ENCODE data around the gene PRDM13.
"Not testable (repeated sequence)": the region's sequence is repeated elsewhere in the genome, so short reads cannot be mapped to it uniquely, and the experiment has no call there.

The PRDM13 gene

DNA sequence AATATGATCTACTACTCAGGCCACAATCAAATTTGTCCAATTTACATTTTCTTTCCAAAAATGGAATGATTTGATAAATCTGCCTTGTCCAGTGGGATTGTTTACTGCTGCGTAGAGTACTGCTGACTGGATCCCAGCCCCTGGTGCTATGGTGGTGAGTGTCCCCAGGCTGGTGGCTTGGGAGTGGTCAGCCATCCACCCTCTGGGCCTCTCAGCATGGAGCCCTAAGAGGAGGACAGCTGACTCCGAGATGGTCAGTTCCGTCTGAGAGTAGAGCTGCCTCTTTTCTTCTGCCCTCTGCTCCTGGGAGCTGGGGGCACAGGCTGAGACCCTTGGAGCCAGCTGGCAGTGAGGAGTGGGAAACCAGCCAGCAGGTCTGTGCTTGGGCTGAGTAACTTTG is 22.7 kb downstream of the PRDM13 start:
- DNase-seq: no peak

DNA sequence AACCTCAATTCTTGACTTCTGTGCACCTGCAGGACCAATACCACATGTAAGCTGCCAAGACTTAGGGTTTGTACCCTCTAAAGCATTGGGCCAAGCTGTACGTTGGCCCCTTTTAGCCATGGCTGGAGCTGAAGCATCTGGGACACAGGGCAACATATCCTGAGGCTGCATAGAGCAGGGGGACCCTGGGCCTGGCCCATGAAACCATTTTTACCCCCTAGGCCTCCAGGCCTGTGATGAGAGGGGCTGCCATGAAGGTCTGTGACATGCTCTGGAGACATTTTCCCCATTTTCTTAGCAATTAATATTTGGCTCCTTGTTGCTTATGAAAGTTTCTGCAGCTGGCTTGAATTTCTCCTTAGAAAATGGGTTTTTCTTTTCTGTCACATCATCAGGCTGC is 31.0 kb downstream of the PRDM13 start:
- DNase-seq: no peak

DNA sequence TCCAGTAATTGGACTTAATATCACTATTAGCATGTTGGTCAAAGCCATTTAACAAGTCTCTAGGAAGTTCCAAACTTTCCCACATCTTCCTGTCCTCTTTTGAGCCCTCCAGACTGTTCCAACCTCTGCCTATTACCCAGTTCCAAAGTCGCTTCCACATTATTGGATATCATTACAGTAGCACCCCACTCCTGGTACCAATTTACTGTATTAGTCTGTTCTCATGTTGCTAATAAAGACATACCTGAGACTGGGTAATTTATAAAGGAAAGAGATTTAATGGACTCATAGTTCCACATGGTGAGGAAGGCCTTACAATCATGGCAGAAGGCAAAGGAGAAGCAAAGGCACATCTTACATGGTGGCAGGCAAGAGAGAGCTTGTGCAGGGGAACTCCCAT is 31.7 kb downstream of the PRDM13 start:
- DNase-seq: not testable (repeated sequence)

DNA sequence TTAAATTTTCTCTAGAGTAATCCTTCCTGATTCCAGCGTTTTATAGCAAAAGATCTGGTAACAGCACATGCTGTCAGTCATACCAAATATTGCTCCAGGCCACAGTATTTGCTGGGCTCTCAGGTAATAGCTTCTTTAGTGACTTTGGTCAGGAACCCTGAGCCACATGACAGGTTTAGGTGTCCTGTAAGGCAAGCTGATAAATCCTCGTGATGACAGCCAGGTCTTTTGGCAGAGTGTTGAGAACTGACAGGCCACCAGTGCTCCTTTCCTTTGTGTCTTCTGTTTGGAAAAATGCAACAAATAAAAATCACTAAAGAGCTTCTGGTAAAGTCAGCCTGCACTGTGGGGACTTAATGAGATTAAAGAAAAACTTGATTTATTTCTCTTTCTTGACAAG is 34.6 kb downstream of the PRDM13 start:
- DNase-seq: no peak

DNA sequence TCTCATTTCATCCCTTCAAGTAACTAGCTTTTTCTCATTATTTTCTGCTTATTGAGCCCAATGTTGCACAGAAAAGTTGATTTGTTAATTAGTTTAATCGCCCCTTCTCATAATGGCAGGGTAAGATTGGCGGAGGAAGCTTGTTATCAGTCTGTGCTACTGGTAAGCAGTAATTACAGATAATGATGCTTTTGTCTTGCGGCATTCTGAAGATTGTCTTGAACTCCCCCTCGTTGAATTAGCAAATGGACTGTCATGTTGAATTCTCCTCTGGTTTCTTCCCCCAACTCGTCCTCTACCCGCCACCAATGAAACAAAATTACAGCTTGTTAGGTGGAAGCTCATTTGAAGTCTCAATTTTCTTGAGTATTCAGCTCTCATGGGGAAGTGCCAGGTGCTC is 39.4 kb downstream of the PRDM13 start:
- DNase-seq: no peak

DNA sequence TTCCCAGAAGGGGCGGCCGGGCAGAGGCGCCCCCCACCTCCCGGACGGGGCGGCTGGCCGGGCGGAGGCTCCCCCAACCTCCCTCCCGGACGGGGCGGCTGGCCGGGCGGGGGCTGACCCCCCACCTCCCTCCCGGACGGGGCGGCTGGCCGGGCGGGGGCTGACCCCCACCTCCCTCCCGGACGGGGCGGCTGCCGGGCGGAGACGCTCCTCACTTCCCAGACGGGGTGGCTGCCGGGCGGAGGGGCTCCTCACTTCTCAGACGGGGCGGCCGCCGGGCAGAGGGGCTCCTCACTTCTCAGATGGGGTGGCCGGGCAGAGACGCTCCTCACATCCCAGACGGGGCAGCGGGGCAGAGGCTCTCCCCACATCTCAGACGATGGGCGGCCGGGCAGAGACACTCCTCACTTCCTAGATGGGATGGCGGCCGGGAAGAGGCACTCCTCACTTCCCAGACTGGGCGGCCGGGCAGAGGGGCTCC is 43.5 kb downstream of the PRDM13 start:
- not testable (repeated sequence) for DNase-seq

DNA sequence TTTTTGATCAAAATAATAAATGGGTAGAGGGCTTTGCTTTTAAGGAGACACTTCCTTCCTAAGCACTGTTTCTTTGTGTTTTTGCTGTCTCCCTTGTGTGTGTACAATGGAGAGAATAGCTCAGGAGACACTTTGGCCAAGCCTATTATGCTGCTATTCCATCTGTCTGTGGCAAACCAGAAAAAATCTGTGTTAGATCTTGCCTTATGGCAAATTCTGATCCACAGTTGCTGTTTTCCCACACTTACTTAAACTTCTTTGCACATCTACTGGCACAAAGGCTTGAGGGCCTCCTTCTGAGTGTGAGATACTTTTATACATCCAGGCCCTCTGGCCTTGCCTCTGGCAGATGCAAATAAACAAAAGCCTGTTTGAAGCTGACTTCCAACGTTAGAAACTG is 53.6 kb downstream of the PRDM13 start:
- no peak for DNase-seq

DNA sequence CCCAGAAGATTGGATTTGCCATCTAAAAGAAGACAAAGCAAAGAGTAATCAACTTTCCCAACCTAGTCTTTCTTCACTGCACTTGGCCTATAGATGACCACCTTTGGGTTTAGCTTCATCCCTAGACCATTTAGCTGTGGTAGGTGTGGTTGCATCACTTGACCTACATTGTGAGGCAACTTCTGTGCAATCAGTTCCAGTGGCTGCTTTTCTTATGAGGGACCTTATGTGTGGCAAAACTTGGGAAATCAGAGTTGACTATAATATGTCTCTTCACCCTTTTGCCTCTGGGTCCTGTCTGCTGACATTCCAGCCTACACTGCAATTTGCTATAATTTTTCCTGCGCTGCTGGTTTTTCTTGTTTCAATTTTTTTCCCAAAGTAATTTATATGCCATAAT is 55.2 kb downstream of the PRDM13 start:
- no peak for DNase-seq

DNA sequence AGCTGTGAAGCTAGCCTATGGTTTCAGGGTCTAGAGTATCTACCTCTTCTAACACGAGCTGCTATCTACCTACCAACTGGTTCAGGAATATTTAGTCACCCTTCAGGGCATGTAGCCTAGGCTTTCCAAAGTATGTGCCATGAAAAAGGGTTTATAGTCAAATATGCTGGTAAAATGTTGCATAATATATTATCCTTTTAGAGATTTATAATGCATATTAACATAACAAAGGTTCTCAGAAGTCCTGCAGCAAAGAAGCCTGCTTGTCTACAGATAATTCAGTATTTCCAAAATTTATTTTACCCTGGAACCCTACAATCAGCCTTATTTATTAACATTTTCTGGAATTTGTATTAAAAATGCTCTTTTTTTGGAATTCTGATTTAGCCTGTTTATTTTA is 56.0 kb downstream of the PRDM13 start:
- no peak for DNase-seq

Data from suppressor macrophage treated with lipopolysaccharide for 1 hour (primary cell).